ENCODE results near the gene SELENOO.

GRCh38 chr22:50208430-50208938 is 7.7 kb downstream of the SELENOO start:
- TF ChIP-seq EZH2phosphoT487 (IDR thresholded peaks at IDR 0.05; ENCODE audit: borderline replicate concordance, low read depth, low read length): no peak
- TF ChIP-seq, protein P1, sequence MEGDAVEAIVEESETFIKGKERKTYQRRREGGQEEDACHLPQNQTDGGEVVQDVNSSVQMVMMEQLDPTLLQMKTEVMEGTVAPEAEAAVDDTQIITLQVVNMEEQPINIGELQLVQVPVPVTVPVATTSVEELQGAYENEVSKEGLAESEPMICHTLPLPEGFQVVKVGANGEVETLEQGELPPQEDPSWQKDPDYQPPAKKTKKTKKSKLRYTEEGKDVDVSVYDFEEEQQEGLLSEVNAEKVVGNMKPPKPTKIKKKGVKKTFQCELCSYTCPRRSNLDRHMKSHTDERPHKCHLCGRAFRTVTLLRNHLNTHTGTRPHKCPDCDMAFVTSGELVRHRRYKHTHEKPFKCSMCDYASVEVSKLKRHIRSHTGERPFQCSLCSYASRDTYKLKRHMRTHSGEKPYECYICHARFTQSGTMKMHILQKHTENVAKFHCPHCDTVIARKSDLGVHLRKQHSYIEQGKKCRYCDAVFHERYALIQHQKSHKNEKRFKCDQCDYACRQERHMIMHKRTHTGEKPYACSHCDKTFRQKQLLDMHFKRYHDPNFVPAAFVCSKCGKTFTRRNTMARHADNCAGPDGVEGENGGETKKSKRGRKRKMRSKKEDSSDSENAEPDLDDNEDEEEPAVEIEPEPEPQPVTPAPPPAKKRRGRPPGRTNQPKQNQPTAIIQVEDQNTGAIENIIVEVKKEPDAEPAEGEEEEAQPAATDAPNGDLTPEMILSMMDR (conservative IDR thresholded peaks at IDR 0.05; ENCODE audit: low read length): no peak

All from OCI-LY7 (cell line).